ENCODE measurements around the gene FAM171A1. TPM values are rescaled to one million over a fixed set of nuclear protein-coding genes. Genes with fewer than 3 reads are reported as not detected.

The FAM171A1 gene
- total RNA-seq, 1 experiment from 2014 or later, result 26.3 TPM

GRCh38 chr10:15188603-15189002, 182.5 kb downstream of the FAM171A1 start:
- no TSS peak for BruUV-seq (replicated peaks)
- POLR2A ChIA-PET, result no interaction called here
- H3K36me3 ChIP-seq (ENCODE audit: control insufficient read depth, insufficient read depth, low read length), result no peaks in the 10 kb centered on the region
- H3K27me3 ChIP-seq (replicated peaks; ENCODE audit: control insufficient read depth, insufficient read depth, low read length), result no peaks in the 10 kb centered on the region
- intact Hi-C loops (cut with micrococcal nuclease; ENCODE audit: unreplicated experiment), result no loop called here
- Mint-ChIP-seq H3K9me3 (ENCODE audit: unreplicated experiment) (peaks cover 30% of the 10 kb centered on the region), H3K36me3 (ENCODE audit: insufficient read depth, unreplicated experiment) (no peaks in the 10 kb centered on the region), H3K4me3 (ENCODE audit: unreplicated experiment) (no peak overlapping the region), H3K27ac (ENCODE audit: unreplicated experiment) (no peak overlapping the region), H3K4me1 (ENCODE audit: low read depth, unreplicated experiment) (no peaks in the 10 kb centered on the region), H3K27me3 (ENCODE audit: insufficient read depth, unreplicated experiment) (no peaks in the 10 kb centered on the region)
- no peaks in the 10 kb centered on the region for H3K4me1 ChIP-seq
- H3K4me3 ChIP-seq (ENCODE audit: low read depth, low read length), result no peak overlapping the region
- no peak for TF ChIP-seq CTCF (IDR thresholded peaks at IDR 0.05; ENCODE audit: insufficient read depth in 1 of 2, low read depth in 1 of 2, low read length in 1 of 2, severe bottlenecking in 1 of 2, unreplicated experiment in 1 of 2)
- no peak for DNase-seq
- no peaks in the 10 kb centered on the region for H3K9me3 ChIP-seq
- CTCF ChIA-PET, result no interaction called here

- Mint-ChIP-seq H3K27ac (ENCODE audit: unreplicated experiment) (no peak overlapping the region), H3K4me3 (ENCODE audit: unreplicated experiment) (no peak overlapping the region), H3K9me3 (ENCODE audit: unreplicated experiment) (peaks cover 30% of the 10 kb centered on the region), H3K4me1 (ENCODE audit: low read depth, unreplicated experiment) (peaks cover 14% of the 10 kb centered on the region), H3K36me3 (ENCODE audit: insufficient read depth, unreplicated experiment) (no peaks in the 10 kb centered on the region), H3K27me3 (ENCODE audit: insufficient read depth, unreplicated experiment) (no peaks in the 10 kb centered on the region)
- Histone ChIP-seq H3K4me1 (peaks cover 7% of the 10 kb centered on the region), H3K36me3 (ENCODE audit: control insufficient read depth, insufficient read depth, low read length) (no peaks in the 10 kb centered on the region), H3K27me3 (replicated peaks; ENCODE audit: control insufficient read depth, insufficient read depth, low read length) (no peaks in the 10 kb centered on the region), H3K9me3 (no peaks in the 10 kb centered on the region), H3K4me3 (ENCODE audit: low read depth, low read length) (no peak overlapping the region)
- ChIA-PET CTCF (no interaction called here), POLR2A (no interaction called here)
- DNase-seq, result no peak
- BruUV-seq (replicated peaks), result no TSS peak
- TF ChIP-seq CTCF (IDR thresholded peaks at IDR 0.05; ENCODE audit: insufficient read depth in 1 of 2, low read depth in 1 of 2, low read length in 1 of 2, severe bottlenecking in 1 of 2, unreplicated experiment in 1 of 2), result no peak
- intact Hi-C loops (cut with micrococcal nuclease; ENCODE audit: unreplicated experiment), result no loop called here
Measured at GRCh38 chr10:15183689-15184481, 187.2 kb downstream of the FAM171A1 start.

- Mint-ChIP-seq H3K27ac (ENCODE audit: unreplicated experiment) (peak overlapping the region; percentile 63), H3K9me3 (ENCODE audit: unreplicated experiment) (peaks cover 30% of the 10 kb centered on the region), H3K27me3 (ENCODE audit: insufficient read depth, unreplicated experiment) (no peaks in the 10 kb centered on the region), H3K36me3 (ENCODE audit: insufficient read depth, unreplicated experiment) (no peaks in the 10 kb centered on the region), H3K4me3 (ENCODE audit: unreplicated experiment) (peak overlapping the region; percentile 11), H3K4me1 (ENCODE audit: low read depth, unreplicated experiment) (peaks cover 14% of the 10 kb centered on the region)
- Histone ChIP-seq H3K4me3 (ENCODE audit: low read depth, low read length) (no peak overlapping the region), H3K36me3 (ENCODE audit: control insufficient read depth, insufficient read depth, low read length) (no peaks in the 10 kb centered on the region), H3K4me1 (peaks cover 7% of the 10 kb centered on the region), H3K9me3 (no peaks in the 10 kb centered on the region), H3K27me3 (replicated peaks; ENCODE audit: control insufficient read depth, insufficient read depth, low read length) (no peaks in the 10 kb centered on the region)
- TF ChIP-seq CTCF (IDR thresholded peaks at IDR 0.05; ENCODE audit: insufficient read depth in 1 of 2, low read depth in 1 of 2, low read length in 1 of 2, severe bottlenecking in 1 of 2, unreplicated experiment in 1 of 2), result no peak
- TSS peak; percentile 90 for BruUV-seq (replicated peaks)
- CTCF ChIA-PET, result no interaction called here
- peak in 1 of 2 experiments; percentile 46 for DNase-seq
- POLR2A ChIA-PET, result no interaction called here
- intact Hi-C loops (cut with micrococcal nuclease; ENCODE audit: unreplicated experiment), result no loop called here
Measured at GRCh38 chr10:15182540-15183207, 188.4 kb downstream of the FAM171A1 start.
